HUDEP-2 (cell line): ENCODE results near the gene KRTAP26-1.

Experiments
- DNase-seq, 76 experiments: peaks; one replicate each; lab custom pipeline; 2025; ENCODE audit not compliant: unreplicated experiment in 76 of 76; lab: John Stamatoyannopoulos, UW

The KRTAP26-1 gene

GRCh38 chr21:30282850-30283249 lies 37.3 kb downstream of the KRTAP26-1 start, which contains the start of gene KRTAP24-1:
Gene KRTAP24-1, minus strand, starts transcription at chr21:30282950. Its CDS starts 18 bp downstream, at chr21:30282932.
- DNase-seq = no peak

- no peak for DNase-seq
Observed at GRCh38 chr21:30271611-30272010, 48.5 kb downstream of the KRTAP26-1 start.

- DNase-seq = no peak
Observed at GRCh38 chr21:30271156-30271555, 49.0 kb downstream of the KRTAP26-1 start.

- no peak for DNase-seq
Observed at GRCh38 chr21:30269803-30270530, 50.1 kb downstream of the KRTAP26-1 start.
